Gastroesophageal sphincter (tissue), 4 donors: ENCODE results near the gene SEPTIN14. TPM values are rescaled to one million over a fixed set of nuclear protein-coding genes. Genes with fewer than 3 reads are reported as not detected.

Source experiments
- ATAC-seq: fragments of 150-250 bp; one replicate; pipeline ENCODE4 v1.9.1; 2016; ENCODE audit warnings: mild to moderate bottlenecking, moderate library complexity
- H3K27ac ChIP-seq, 4 donors: fragments of 200-600 bp; sonication (generic) in 3 of 4; 1 replicate in 3 of 4; 2 replicates in 1 of 4; pipeline ENCODE4 v1.5.1; 2016 to 2019
- H3K27me3 ChIP-seq: fragments of 200-600 bp; sonication (generic); one replicate; pipeline ENCODE4 v1.5.1; 2019
- H3K36me3 ChIP-seq, 2 donors: fragments of 200-600 bp; sonication (generic); one replicate each; pipeline ENCODE4 v1.5.1; 2019; ENCODE audit warnings: control low read depth in 1 of 2
- H3K4me1 ChIP-seq, 3 donors: fragments of 200-600 bp; sonication (generic); 1 replicate in 2 of 3; 2 replicates in 1 of 3; pipeline ENCODE4 v1.5.1; 2016 to 2019; ENCODE audit warnings: control low read depth in 2 of 3
- H3K4me3 ChIP-seq, 2 donors: fragments of 200-600 bp; sonication (generic); one replicate each; pipeline ENCODE4 v1.5.1; 2019; ENCODE audit warnings: mild to moderate bottlenecking in 1 of 2, moderate library complexity in 1 of 2
- H3K9me3 ChIP-seq, 3 donors: fragments of 200-600 bp; sonication (generic); one replicate each; pipeline ENCODE4 v1.5.1; 2017 to 2019; ENCODE audit warnings: control low read depth in 2 of 3
- EP300 ChIP-seq: sonication (generic); formaldehyde crosslinking; IDR thresholded peaks from one replicate; pipeline ENCODE4 v1.6.1; 2017; ENCODE audit warnings: antibody characterized with exemption, mild to moderate bottlenecking
- POLR2A ChIP-seq, 2 donors: fragments of 450-650 bp; IDR thresholded peaks; one replicate each; pipeline ENCODE4 v1.6.1; 2017; ENCODE audit warnings: antibody characterized with exemption in 2 of 2, mild to moderate bottlenecking in 2 of 2, moderate library complexity in 1 of 2
- POLR2AphosphoS5 ChIP-seq: sonication (generic); formaldehyde crosslinking; IDR thresholded peaks from one replicate; pipeline ENCODE4 v1.6.1; 2017; ENCODE audit warnings: antibody characterized with exemption
- WGBS, 2 donors: methylation state at CpG; one replicate each; pipeline ENCODE4 v1.1.5; 2018; ENCODE audit warnings: low coverage in 1 of 2; 5-methylcytosine and 5-hydroxymethylcytosine counted together
- total RNA-seq, 4 donors: library from RNA; depleted of rRNA; stranded (reverse); fragments of >200 nt; gene quantifications; one replicate each; pipeline ENCODE4 v1.1.0, GENCODE V29; 2016
- TF ChIP-seq, protein P1 (sequence below), 4 experiments: fragments of 200-600 bp in 2 of 4; fragments of 450-650 bp in 2 of 4; sonication (generic) in 1 of 4; IDR thresholded peaks; one replicate each; pipeline ENCODE4 v1.5.1; 2017 to 2019; ENCODE audit warnings: antibody characterized with exemption in 4 of 4, mild to moderate bottlenecking in 2 of 4, moderate library complexity in 2 of 4

SEPTIN14 gene
- total RNA-seq, 4 donors from 2014 or later, result not detected

DNA sequence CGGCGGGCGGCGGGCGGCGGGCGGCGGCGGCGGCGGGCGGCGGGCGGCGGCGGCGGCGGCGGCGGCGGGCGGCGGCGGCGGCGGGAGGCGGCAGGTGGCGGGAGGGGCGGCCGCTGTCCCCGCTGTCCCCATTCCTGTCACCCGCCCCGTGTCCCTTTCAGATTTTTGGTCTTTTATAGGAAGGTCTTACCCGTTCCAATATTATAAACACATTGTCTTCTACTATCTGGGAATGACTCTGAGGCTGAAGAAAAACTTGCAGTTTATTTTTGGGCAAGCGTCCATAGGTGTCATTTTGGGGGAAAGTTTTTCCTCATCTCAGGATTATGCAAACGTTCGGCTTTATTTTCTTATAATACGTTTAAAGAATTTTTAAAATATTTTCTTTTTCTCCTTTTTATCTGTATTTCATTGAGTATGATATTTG is 25.3 kb upstream of the SEPTIN14 start:
- Histone ChIP-seq H3K27ac (peak overlapping the region in 3 of 4 donors; percentile 67 to 95 (median 76)), H3K9me3 (no peaks in the 10 kb centered on the region), H3K4me1 (peaks cover 0 to 14% (median 0%) of the 10 kb centered on the region in 3 donors), H3K4me3 (peak overlapping the region; percentile 72 to 78), H3K27me3 (no peaks in the 10 kb centered on the region), H3K36me3 (no peaks in the 10 kb centered on the region)
- WGBS, 2 donors, result 0% methylated on average over 4 to 5 of the region's 38 CpGs
- no peak for TF ChIP-seq POLR2AphosphoS5
- no peak for TF ChIP-seq POLR2A (IDR thresholded peaks at IDR 0.05)
- TF ChIP-seq, protein P1, sequence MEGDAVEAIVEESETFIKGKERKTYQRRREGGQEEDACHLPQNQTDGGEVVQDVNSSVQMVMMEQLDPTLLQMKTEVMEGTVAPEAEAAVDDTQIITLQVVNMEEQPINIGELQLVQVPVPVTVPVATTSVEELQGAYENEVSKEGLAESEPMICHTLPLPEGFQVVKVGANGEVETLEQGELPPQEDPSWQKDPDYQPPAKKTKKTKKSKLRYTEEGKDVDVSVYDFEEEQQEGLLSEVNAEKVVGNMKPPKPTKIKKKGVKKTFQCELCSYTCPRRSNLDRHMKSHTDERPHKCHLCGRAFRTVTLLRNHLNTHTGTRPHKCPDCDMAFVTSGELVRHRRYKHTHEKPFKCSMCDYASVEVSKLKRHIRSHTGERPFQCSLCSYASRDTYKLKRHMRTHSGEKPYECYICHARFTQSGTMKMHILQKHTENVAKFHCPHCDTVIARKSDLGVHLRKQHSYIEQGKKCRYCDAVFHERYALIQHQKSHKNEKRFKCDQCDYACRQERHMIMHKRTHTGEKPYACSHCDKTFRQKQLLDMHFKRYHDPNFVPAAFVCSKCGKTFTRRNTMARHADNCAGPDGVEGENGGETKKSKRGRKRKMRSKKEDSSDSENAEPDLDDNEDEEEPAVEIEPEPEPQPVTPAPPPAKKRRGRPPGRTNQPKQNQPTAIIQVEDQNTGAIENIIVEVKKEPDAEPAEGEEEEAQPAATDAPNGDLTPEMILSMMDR (IDR thresholded peaks at IDR 0.05), result no peak
- TF ChIP-seq EP300, result no peak
- no peak for ATAC-seq

DNA sequence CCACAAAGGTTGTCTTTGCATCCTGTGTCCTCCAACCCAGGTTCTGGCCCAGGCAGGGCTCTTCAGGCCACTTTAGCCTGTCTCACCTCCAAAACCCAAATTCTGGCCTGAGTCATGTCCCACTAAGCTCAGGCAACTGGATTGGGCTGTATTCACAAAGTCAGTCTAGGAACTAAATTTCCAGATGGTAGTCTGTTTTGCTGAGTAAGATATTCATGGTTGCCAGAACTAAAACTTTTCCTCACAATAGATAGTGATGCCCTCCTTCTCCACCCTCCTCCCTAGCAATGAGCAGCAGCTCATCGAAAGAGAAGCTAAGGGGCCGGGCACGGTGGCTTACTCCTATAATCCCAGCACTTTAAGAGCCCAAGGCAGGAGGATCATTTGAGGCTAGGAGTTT is 21.8 kb upstream of the SEPTIN14 start:
- H3K27ac ChIP-seq, result no peak overlapping the region
- no peaks in the 10 kb centered on the region for H3K36me3 ChIP-seq
- no peaks in the 10 kb centered on the region for H3K27me3 ChIP-seq
- no peak overlapping the region for H3K4me3 ChIP-seq
- 73 to 93% methylated on average over 3 of the region's 3 CpGs for WGBS, 2 donors
- TF ChIP-seq, protein P1 (IDR thresholded peaks at IDR 0.05), result no peak
- TF ChIP-seq POLR2AphosphoS5 (no peak), EP300 (no peak), POLR2A (IDR thresholded peaks at IDR 0.05) (no peak)
- peaks cover 0 to 14% (median 0%) of the 10 kb centered on the region in 3 donors for H3K4me1 ChIP-seq
- no peak for ATAC-seq
- no peaks in the 10 kb centered on the region for H3K9me3 ChIP-seq

DNA sequence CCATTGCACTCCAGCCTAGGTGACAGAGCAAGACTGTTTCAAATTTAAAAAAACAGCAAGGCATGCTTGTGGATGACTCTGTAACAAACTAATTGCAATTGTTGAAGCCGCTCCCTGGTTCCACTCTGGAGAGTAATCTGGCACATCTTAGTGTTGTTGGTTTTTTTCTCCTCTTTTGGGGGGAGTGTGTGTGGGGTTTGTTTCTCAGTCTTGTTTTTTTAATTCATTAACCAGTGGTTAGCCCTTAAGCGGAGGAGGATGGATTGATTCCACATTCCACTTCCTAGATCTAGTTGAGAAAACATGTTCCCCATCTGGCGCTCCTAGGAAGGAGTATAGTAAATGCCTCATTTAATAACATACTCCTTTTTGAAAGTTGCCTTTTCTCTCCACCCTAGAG is 16.1 kb upstream of the SEPTIN14 start:
- no peak overlapping the region for H3K27ac ChIP-seq

DNA sequence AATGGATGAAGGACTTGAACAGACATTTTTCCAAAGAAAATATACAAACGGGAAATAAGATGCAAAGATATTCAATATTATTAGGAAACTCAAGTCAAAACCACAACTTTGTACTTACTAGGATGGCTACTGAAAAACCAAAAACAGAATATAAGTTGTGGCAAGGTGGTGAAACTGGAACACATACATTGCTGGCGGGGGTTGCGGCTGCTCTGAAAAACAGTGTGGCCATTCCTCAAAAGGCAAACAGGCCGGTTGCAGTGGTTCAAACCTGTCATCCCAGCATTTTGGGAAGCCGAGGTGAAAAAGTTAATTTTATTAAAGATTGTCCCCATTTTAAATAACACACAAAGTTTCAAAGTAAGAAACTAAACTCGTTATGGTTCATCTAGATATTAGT is 14.8 kb upstream of the SEPTIN14 start:
- 85 to 90% methylated on average over 4 to 6 of the region's 6 CpGs for WGBS, 2 donors
- no peak overlapping the region for H3K27ac ChIP-seq
- H3K9me3 ChIP-seq, result no peaks in the 10 kb centered on the region
- no peak overlapping the region for H3K4me3 ChIP-seq
- no peaks in the 10 kb centered on the region for H3K4me1 ChIP-seq
- no peak for ATAC-seq
- no peaks in the 10 kb centered on the region for H3K36me3 ChIP-seq
- TF ChIP-seq, protein P1 (IDR thresholded peaks at IDR 0.05), result no peak
- TF ChIP-seq POLR2A (IDR thresholded peaks at IDR 0.05), result no peak
- TF ChIP-seq POLR2AphosphoS5, result no peak
- TF ChIP-seq EP300, result no peak
- no peaks in the 10 kb centered on the region for H3K27me3 ChIP-seq

More for the DNA sequence above, 16.1 kb upstream of the SEPTIN14 start:
- no peak for ATAC-seq
- no peak for TF ChIP-seq POLR2AphosphoS5
- TF ChIP-seq POLR2A (IDR thresholded peaks at IDR 0.05), result no peak
- no peak for TF ChIP-seq EP300
- TF ChIP-seq, protein P1 (IDR thresholded peaks at IDR 0.05), result no peak
- H3K4me3 ChIP-seq, result no peak overlapping the region
- H3K4me1 ChIP-seq, result no peaks in the 10 kb centered on the region
- WGBS, 2 donors, result 81 to 100% methylated on average over 1 to 3 of the region's 3 CpGs
- no peaks in the 10 kb centered on the region for H3K27me3 ChIP-seq
- no peaks in the 10 kb centered on the region for H3K9me3 ChIP-seq
- H3K36me3 ChIP-seq, result no peaks in the 10 kb centered on the region

DNA sequence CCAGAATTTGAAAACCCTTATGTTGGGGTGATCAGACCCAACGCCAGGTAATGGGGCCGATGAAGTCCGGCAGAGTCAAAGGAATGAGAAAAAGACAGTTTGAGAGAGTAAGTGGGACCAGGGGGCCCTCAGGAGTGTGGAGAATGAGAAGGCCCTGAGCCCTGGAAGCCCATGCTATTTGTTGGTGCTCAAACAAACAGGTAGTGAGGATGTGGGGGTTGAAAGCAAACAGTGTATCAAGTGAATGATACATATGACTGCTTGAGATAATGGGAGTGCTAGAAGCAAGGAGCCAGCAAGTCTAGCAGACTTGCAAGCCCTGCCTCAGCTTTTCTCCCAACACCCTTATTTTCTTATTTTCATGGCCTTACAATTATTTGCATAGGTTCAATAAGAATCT is 11.2 kb upstream of the SEPTIN14 start:
- Histone ChIP-seq H3K4me1 (no peaks in the 10 kb centered on the region), H3K27me3 (no peaks in the 10 kb centered on the region), H3K27ac (no peak overlapping the region), H3K4me3 (no peak overlapping the region), H3K36me3 (no peaks in the 10 kb centered on the region), H3K9me3 (no peaks in the 10 kb centered on the region)
- 73 to 94% methylated on average over 2 to 3 of the region's 3 CpGs for WGBS, 2 donors
- no peak for TF ChIP-seq POLR2AphosphoS5
- no peak for TF ChIP-seq POLR2A (IDR thresholded peaks at IDR 0.05)
- no peak for TF ChIP-seq EP300
- TF ChIP-seq, protein P1 (IDR thresholded peaks at IDR 0.05), result no peak
- no peak for ATAC-seq
